Activated naive CD4-positive, alpha-beta T cell treated with anti-CD3 and anti-CD28 coated beads for 36 hours (primary cell): ENCODE measurements around the gene LGALS8. TPM values are rescaled to one million over a fixed set of nuclear protein-coding genes. Genes with fewer than 3 reads are reported as not detected.

ENCODE experiments used
- CTCF ChIA-PET: fragments of 350-600 bp; sonication (Branson Sonifier 250); formaldehyde crosslinking; loops from one replicate; lab custom pipeline; 2021; ENCODE audit warnings: antibody characterized with exemption; lab: Charles Lee
- DNase-seq: peaks from one replicate; pipeline ENCODE4 v3.0.0-alpha.2; 2020
- H3K27ac Mint-ChIP-seq: one replicate; pipeline ENCODE4 v1.8.0; 2021; ENCODE audit warnings: mild to moderate bottlenecking, mixed read lengths
- H3K27me3 Mint-ChIP-seq: one replicate; pipeline ENCODE4 v1.8.0; 2021; ENCODE audit warnings: low read depth, mixed read lengths
- H3K36me3 Mint-ChIP-seq: one replicate; pipeline ENCODE4 v1.8.0; 2021; ENCODE audit warnings: low read depth, mixed read lengths
- H3K4me1 Mint-ChIP-seq: one replicate; pipeline ENCODE4 v1.8.0; 2021; ENCODE audit warnings: low read depth, mixed read lengths
- H3K4me3 Mint-ChIP-seq: one replicate; pipeline ENCODE4 v1.8.0; 2021; ENCODE audit warnings: mild to moderate bottlenecking, moderate library complexity, mixed read lengths
- H3K9me3 Mint-ChIP-seq: one replicate; pipeline ENCODE4 v1.8.0; 2021; ENCODE audit warnings: mixed read lengths
- intact Hi-C: fragments of 100-400 bp; cut with micrococcal nuclease; formaldehyde crosslinking; loops from one replicate; pipeline ENCODE4 v1.15.1; 2023
- total RNA-seq, 2 experiments: library from RNA; stranded (reverse); gene quantifications; one replicate each; pipeline ENCODE4 v1.2.3, GENCODE V29; 2021

LGALS8 gene
- total RNA-seq, 2 experiments from 2014 or later: 78.6 to 89.4 TPM

DNA sequence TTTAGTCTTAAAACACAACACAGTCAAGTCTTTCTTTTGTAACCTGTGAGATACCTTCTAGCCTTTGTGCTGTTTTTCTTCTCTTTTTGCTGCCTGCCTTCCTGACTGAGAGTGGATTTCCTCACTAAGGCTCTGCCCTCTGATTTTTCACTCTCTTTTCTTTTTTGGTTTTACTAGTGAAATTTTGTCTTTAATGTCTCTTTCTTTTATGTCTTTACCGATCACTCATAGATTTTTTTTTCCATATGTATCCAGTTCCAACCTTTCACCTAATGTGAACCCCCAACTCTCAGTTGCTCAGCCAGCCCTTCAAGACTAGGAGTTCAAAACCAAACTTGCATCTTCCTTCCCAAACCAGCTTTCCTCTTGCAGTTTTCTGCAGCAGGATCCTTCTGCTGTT lies 6.5 kb downstream of the LGALS8 start:
- intact Hi-C loops: loop anchor here (5.0 kb wide), 1 partner anchor 423 kb away; no protein-coding TSS in a partner anchor
- no peaks in the 10 kb centered on the region for H3K27me3 Mint-ChIP-seq
- H3K9me3 Mint-ChIP-seq: no peaks in the 10 kb centered on the region
- H3K4me1 Mint-ChIP-seq: peaks cover 47% of the 10 kb centered on the region
- no peak overlapping the region for H3K4me3 Mint-ChIP-seq
- no peak for DNase-seq
- peak overlapping the region; percentile 48 for H3K27ac Mint-ChIP-seq
- H3K36me3 Mint-ChIP-seq: peaks cover 40% of the 10 kb centered on the region
- CTCF ChIA-PET: no interaction called here

DNA sequence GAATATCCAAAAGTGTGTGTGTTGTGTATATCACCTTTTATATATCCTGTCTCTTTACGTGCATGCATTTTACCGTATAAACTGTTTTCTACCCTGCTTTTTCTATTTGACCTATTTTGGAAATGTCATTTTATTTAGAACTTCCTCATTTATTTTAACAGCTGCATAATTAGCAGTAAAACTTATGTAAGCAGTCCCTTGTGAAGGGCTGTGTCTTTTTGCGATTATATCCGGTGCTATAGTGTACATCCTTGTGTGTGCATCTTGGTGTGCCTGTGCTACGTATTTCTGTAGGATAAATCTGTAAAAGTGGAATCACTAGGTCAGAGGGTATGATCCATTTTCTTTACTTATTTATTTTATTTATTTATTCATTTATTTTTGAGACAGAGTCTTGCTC lies 7.2 kb downstream of the LGALS8 start:
- Mint-ChIP-seq H3K4me1 (peaks cover 50% of the 10 kb centered on the region), H3K9me3 (no peaks in the 10 kb centered on the region), H3K36me3 (peaks cover 39% of the 10 kb centered on the region), H3K4me3 (no peak overlapping the region), H3K27ac (no peak overlapping the region), H3K27me3 (no peaks in the 10 kb centered on the region)
- CTCF ChIA-PET: no interaction called here
- DNase-seq: no peak
- intact Hi-C loops: loop anchor here (5.0 kb wide), 1 partner anchor 424 kb away; no protein-coding TSS in a partner anchor

DNA sequence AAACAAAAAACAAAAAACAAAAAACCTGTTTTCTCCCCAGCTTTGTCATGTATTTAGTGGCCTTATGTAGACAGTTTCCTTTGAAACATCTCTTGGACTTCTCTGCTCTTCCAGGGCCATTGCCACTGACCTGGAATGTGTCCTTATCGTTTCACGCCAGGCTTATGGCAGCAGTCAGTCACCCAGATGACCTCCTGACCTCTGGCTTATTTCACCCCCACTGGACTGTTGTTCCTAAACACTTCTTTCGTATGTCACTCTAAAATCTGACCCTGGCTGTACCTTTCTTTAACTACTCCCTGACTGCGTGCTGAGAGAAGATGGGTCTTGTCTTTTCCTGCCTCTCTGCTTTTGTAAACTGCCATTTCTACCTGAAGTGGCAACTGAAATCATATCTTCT lies 9.1 kb downstream of the LGALS8 start:
- DNase-seq: no peak
- Mint-ChIP-seq H3K27ac (peak overlapping the region; percentile 86), H3K4me1 (peaks cover 44% of the 10 kb centered on the region), H3K36me3 (peaks cover 28% of the 10 kb centered on the region), H3K27me3 (no peaks in the 10 kb centered on the region), H3K9me3 (no peaks in the 10 kb centered on the region), H3K4me3 (no peak overlapping the region)
- intact Hi-C loops: loop anchor here (5.0 kb wide), 1 partner anchor 426 kb away; no protein-coding TSS in a partner anchor
- CTCF ChIA-PET: no interaction called here

DNA sequence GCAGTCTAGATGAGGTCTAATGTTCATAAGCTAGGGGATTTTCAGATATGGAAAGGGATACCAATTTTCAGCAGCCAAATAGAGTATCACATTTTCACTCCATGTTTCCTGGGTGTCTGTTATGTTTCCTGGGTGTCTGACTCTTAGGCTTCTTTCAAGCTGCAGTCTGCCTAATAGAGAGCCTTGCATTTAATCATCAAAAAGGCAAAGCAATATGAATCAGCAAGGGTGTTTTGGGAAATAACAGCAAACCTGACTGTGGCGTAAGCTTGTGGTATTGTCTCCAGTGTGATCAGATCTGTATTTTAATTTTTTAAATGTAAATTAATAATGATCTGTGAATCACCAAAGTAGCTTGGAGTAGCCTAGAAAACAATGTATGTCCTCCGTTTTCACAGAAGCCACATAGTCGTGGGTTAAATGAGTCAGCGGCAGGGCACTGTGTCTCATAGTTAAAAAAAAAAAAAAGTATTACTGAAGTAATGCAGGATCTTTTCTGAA lies 10.4 kb downstream of the LGALS8 start:
- Mint-ChIP-seq H3K36me3 (peaks cover 30% of the 10 kb centered on the region), H3K4me1 (peaks cover 41% of the 10 kb centered on the region), H3K27ac (peak overlapping the region; percentile 86), H3K4me3 (no peak overlapping the region), H3K27me3 (no peaks in the 10 kb centered on the region), H3K9me3 (no peaks in the 10 kb centered on the region)
- intact Hi-C loops: loop anchor here (1.0 to 5.0 kb wide), 2 partner anchors 10 to 427 kb away; no protein-coding TSS in a partner anchor
- peak; percentile 64 for DNase-seq
- CTCF ChIA-PET: interaction anchor here (0.6 to 1.3 kb wide), 5 partner anchors 9 to 875 kb away, joined by 3 to 4 read pairs (median 3); no protein-coding TSS in a partner anchor

DNA sequence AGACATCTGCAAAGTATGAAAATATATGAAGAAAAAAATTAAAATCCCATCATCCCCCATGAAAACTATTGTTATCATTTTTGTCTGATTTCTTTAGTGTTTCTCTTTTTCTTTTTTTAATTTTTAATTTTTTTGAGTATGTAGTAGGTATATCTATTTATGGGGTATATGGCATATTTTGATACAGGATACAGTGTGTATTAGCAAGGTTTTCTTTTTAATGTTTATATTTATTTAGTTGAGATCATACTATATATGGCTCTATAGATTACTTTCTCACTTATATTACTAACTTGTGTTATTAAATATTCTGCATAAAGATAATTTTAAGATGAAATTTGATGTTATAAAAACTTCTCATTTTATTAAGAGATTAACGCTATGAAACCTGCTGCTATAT lies 11.4 kb downstream of the LGALS8 start:
- intact Hi-C loops: no loop called here
- H3K4me1 Mint-ChIP-seq: peaks cover 38% of the 10 kb centered on the region
- no peak for DNase-seq
- no peak overlapping the region for H3K4me3 Mint-ChIP-seq
- CTCF ChIA-PET: interaction anchor here (0.8 to 1.3 kb wide), 2 partner anchors 10 to 431 kb away, joined by 4 to 5 read pairs; no protein-coding TSS in a partner anchor
- no peaks in the 10 kb centered on the region for H3K9me3 Mint-ChIP-seq
- H3K36me3 Mint-ChIP-seq: peaks cover 31% of the 10 kb centered on the region
- no peaks in the 10 kb centered on the region for H3K27me3 Mint-ChIP-seq
- no peak overlapping the region for H3K27ac Mint-ChIP-seq

GRCh38 chr1:236535662-236536161 lies 11.9 kb downstream of the LGALS8 start:
- H3K27me3 Mint-ChIP-seq: no peaks in the 10 kb centered on the region
- peak overlapping the region; percentile 25 for H3K27ac Mint-ChIP-seq
- H3K36me3 Mint-ChIP-seq: peaks cover 28% of the 10 kb centered on the region
- no peak for DNase-seq
- H3K4me1 Mint-ChIP-seq: peaks cover 34% of the 10 kb centered on the region
- H3K9me3 Mint-ChIP-seq: no peaks in the 10 kb centered on the region
- CTCF ChIA-PET: interaction anchor here (0.6 to 0.8 kb wide), 2 partner anchors 11 to 38 kb away, joined by 4 to 5 read pairs; no protein-coding TSS in a partner anchor
- H3K4me3 Mint-ChIP-seq: no peak overlapping the region
- intact Hi-C loops: no loop called here

GRCh38 chr1:236536540-236536939 lies 12.8 kb downstream of the LGALS8 start:
- no peak for DNase-seq
- intact Hi-C loops: no loop called here
- CTCF ChIA-PET: no interaction called here
- Mint-ChIP-seq H3K27ac (no peak overlapping the region), H3K9me3 (no peaks in the 10 kb centered on the region), H3K36me3 (peaks cover 25% of the 10 kb centered on the region), H3K4me3 (no peak overlapping the region), H3K27me3 (no peaks in the 10 kb centered on the region), H3K4me1 (peaks cover 29% of the 10 kb centered on the region)

DNA sequence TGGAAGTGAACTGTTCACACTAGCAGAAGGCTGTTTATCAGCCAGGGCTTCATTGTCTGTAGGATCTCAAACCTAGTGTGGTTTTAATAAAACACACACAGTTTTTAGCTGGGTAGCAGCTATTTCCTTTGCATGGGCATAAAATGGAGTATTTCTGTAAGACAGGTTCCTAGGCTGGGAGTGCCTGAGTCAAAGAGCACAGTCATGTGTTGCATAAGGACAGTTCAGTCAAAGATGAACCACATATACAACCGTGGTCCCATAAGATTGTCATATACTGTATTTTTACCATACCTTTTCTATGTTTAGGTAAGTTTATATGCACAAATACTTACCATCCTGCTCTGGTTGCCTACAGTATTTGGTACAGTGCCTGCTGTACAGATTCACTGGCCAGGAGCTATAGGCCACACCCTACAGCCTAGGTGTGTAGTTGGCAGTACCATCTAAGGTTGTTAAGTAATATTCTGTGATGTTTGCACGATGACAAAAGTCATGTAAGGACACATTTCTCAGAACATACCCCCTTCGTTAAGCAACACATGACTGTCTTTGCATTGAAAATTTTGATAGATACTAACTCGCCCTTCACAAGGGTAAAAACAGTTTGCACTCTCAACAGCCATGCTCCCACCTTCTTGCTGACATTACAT lies 17.2 kb downstream of the LGALS8 start:
- intact Hi-C loops: no loop called here
- Mint-ChIP-seq H3K4me3 (no peak overlapping the region), H3K36me3 (peaks cover 45% of the 10 kb centered on the region), H3K4me1 (peaks cover 7% of the 10 kb centered on the region), H3K27me3 (no peaks in the 10 kb centered on the region), H3K9me3 (no peaks in the 10 kb centered on the region), H3K27ac (peak overlapping the region; percentile 2)
- DNase-seq: no peak
- CTCF ChIA-PET: no interaction called here

- Mint-ChIP-seq H3K36me3 (peaks cover 49% of the 10 kb centered on the region), H3K27ac (no peak overlapping the region), H3K4me3 (no peak overlapping the region), H3K9me3 (no peaks in the 10 kb centered on the region), H3K4me1 (peaks cover 15% of the 10 kb centered on the region), H3K27me3 (no peaks in the 10 kb centered on the region)
- CTCF ChIA-PET: no interaction called here
- intact Hi-C loops: no loop called here
- no peak for DNase-seq
These were observed 17.9 kb downstream of the LGALS8 start for GRCh38 chr1:236541710-236542109.

DNA sequence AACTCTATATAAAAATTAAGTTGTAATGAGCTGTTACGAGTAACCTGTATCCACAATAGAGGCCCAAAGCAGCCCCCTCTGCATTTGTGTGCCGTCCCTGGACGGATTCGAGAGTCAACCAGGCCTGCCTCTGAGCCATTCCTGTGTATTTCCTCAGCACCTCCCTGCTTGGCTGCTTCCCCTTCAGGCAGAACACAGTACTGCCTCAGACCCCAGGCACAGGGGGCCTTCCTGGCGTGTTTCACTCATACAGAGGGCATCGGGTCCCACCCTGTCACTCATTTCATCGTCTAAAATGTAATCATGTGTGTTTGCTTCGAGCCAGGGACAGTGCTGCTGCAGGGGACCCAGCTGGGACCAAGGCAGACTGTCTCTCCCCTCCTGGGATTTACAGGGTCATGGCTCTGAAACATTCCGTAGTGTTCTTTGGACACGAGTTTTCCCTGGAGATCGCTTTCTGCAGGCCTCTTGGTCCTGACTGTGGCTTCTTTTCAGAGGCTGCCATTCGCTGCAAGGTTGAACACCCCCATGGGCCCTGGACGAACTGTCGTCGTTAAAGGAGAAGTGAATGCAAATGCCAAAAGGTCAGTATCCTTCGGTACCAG lies 19.4 kb downstream of the LGALS8 start:
- Mint-ChIP-seq H3K36me3 (peaks cover 56% of the 10 kb centered on the region), H3K27me3 (no peaks in the 10 kb centered on the region), H3K9me3 (no peaks in the 10 kb centered on the region), H3K4me1 (peaks cover 15% of the 10 kb centered on the region), H3K4me3 (no peak overlapping the region), H3K27ac (no peak overlapping the region)
- CTCF ChIA-PET: no interaction called here
- intact Hi-C loops: no loop called here
- no peak for DNase-seq

GRCh38 chr1:236545621-236546169 lies 21.9 kb downstream of the LGALS8 start:
- H3K4me3 Mint-ChIP-seq: no peak overlapping the region
- no peaks in the 10 kb centered on the region for H3K27me3 Mint-ChIP-seq
- peak overlapping the region; percentile 82 for H3K27ac Mint-ChIP-seq
- peaks cover 15% of the 10 kb centered on the region for H3K4me1 Mint-ChIP-seq
- intact Hi-C loops: no loop called here
- peaks cover 62% of the 10 kb centered on the region for H3K36me3 Mint-ChIP-seq
- no peaks in the 10 kb centered on the region for H3K9me3 Mint-ChIP-seq
- CTCF ChIA-PET: interaction anchor here (0.6 kb wide), 1 partner anchor 42 kb away, joined by 3 read pairs; no protein-coding TSS in a partner anchor
- DNase-seq: no peak

- CTCF ChIA-PET: interaction anchor here (0.8 to 1.3 kb wide), 2 partner anchors 62 to 838 kb away, joined by 3 read pairs; no protein-coding TSS in a partner anchor
- Mint-ChIP-seq H3K9me3 (no peaks in the 10 kb centered on the region), H3K4me3 (no peak overlapping the region), H3K36me3 (peaks cover 65% of the 10 kb centered on the region), H3K4me1 (peaks cover 15% of the 10 kb centered on the region), H3K27me3 (no peaks in the 10 kb centered on the region), H3K27ac (peak overlapping the region; percentile 22)
- DNase-seq: no peak
- intact Hi-C loops: no loop called here
These were observed 24.7 kb downstream of the LGALS8 start for GRCh38 chr1:236548452-236548851.
